ENCODE data around the gene HOXC5.

GRCh38 chr12:54060174-54060974 lies 27.5 kb downstream of the HOXC5 start:
- TF ChIP-seq, protein P1, sequence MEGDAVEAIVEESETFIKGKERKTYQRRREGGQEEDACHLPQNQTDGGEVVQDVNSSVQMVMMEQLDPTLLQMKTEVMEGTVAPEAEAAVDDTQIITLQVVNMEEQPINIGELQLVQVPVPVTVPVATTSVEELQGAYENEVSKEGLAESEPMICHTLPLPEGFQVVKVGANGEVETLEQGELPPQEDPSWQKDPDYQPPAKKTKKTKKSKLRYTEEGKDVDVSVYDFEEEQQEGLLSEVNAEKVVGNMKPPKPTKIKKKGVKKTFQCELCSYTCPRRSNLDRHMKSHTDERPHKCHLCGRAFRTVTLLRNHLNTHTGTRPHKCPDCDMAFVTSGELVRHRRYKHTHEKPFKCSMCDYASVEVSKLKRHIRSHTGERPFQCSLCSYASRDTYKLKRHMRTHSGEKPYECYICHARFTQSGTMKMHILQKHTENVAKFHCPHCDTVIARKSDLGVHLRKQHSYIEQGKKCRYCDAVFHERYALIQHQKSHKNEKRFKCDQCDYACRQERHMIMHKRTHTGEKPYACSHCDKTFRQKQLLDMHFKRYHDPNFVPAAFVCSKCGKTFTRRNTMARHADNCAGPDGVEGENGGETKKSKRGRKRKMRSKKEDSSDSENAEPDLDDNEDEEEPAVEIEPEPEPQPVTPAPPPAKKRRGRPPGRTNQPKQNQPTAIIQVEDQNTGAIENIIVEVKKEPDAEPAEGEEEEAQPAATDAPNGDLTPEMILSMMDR (IDR thresholded peaks at IDR 0.05; ENCODE audit: insufficient read depth, low read depth, low read length), result no peak
- no peak for TF ChIP-seq EZH2 (IDR thresholded peaks at IDR 0.05; ENCODE audit: insufficient read depth, low read length)
